DND-41 (cell line): Measurements from ENCODE around the gene TAS2R60.

ENCODE experiments used
- EZH2 ChIP-seq: IDR thresholded peaks from 3 replicates; pipeline ENCODE4 v1.6.1; 2012; ENCODE audit warnings: borderline replicate concordance, low read depth, mild to moderate bottlenecking, moderate library complexity, low read length, inconsistent platforms; ENCODE audit not compliant: severe bottlenecking
- TF ChIP-seq, protein P1 (sequence below): IDR thresholded peaks from 2 replicates; pipeline ENCODE4 v1.5.1; 2012; ENCODE audit warnings: borderline replicate concordance, low read length, moderate library complexity, mild to moderate bottlenecking; ENCODE audit not compliant: poor library complexity, severe bottlenecking; ENCODE audit errors: extremely low read depth

GRCh38 chr7:143401265-143401664 lies 42.0 kb upstream of the TAS2R60 start:
- TF ChIP-seq, protein P1, sequence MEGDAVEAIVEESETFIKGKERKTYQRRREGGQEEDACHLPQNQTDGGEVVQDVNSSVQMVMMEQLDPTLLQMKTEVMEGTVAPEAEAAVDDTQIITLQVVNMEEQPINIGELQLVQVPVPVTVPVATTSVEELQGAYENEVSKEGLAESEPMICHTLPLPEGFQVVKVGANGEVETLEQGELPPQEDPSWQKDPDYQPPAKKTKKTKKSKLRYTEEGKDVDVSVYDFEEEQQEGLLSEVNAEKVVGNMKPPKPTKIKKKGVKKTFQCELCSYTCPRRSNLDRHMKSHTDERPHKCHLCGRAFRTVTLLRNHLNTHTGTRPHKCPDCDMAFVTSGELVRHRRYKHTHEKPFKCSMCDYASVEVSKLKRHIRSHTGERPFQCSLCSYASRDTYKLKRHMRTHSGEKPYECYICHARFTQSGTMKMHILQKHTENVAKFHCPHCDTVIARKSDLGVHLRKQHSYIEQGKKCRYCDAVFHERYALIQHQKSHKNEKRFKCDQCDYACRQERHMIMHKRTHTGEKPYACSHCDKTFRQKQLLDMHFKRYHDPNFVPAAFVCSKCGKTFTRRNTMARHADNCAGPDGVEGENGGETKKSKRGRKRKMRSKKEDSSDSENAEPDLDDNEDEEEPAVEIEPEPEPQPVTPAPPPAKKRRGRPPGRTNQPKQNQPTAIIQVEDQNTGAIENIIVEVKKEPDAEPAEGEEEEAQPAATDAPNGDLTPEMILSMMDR: no peak
- TF ChIP-seq EZH2: no peak
